HG02642 (cell line): Measurements from ENCODE around the gene HIVEP2.
A peak's percentile ranks its signal among the peaks of the same experiment; 100 is the strongest.

Experiments
- ATAC-seq: cut with Tn5 transposase; IDR thresholded peaks from one replicate; pipeline ENCODE4 v1.9.1; 2021; ENCODE audit warnings: mild to moderate bottlenecking; ENCODE audit not compliant: unreplicated experiment, poor library complexity

Gene HIVEP2

GRCh38 chr6:142827369-142827768 lies 117.6 kb downstream of the HIVEP2 start:
- no peak for ATAC-seq

- no peak for ATAC-seq
These were observed 119.2 kb downstream of the HIVEP2 start for GRCh38 chr6:142825760-142826159.

- no peak for ATAC-seq
These were observed 120.5 kb downstream of the HIVEP2 start for GRCh38 chr6:142824426-142824825.

GRCh38 chr6:142823256-142823902 lies 121.6 kb downstream of the HIVEP2 start:
- no peak for ATAC-seq

GRCh38 chr6:142822842-142823241 lies 122.1 kb downstream of the HIVEP2 start:
- ATAC-seq = no peak

GRCh38 chr6:142822383-142822782 lies 122.6 kb downstream of the HIVEP2 start:
- ATAC-seq = peak; percentile 75

GRCh38 chr6:142821860-142822259 lies 123.1 kb downstream of the HIVEP2 start:
- no peak for ATAC-seq

- no peak for ATAC-seq
These were observed 123.7 kb downstream of the HIVEP2 start for GRCh38 chr6:142821164-142821716.

- no peak for ATAC-seq
These were observed 124.5 kb downstream of the HIVEP2 start for GRCh38 chr6:142820338-142821051.

- peak; percentile 70 for ATAC-seq
These were observed 125.2 kb downstream of the HIVEP2 start for GRCh38 chr6:142819603-142820337.

GRCh38 chr6:142816486-142816885 lies 128.5 kb downstream of the HIVEP2 start:
- ATAC-seq = no peak

- ATAC-seq = no peak
These were observed 128.9 kb downstream of the HIVEP2 start for GRCh38 chr6:142816031-142816430.

- ATAC-seq = no peak
These were observed 133.1 kb downstream of the HIVEP2 start for GRCh38 chr6:142811923-142812322.

- ATAC-seq = peak; percentile 63
These were observed 133.9 kb downstream of the HIVEP2 start for GRCh38 chr6:142810952-142811514.

GRCh38 chr6:142809947-142810346 lies 135.0 kb downstream of the HIVEP2 start:
- ATAC-seq = no peak

- no peak for ATAC-seq
These were observed 136.4 kb downstream of the HIVEP2 start for GRCh38 chr6:142808405-142809061.

GRCh38 chr6:142805042-142805441 lies 139.9 kb downstream of the HIVEP2 start:
- ATAC-seq = no peak

- no peak for ATAC-seq
These were observed 140.5 kb downstream of the HIVEP2 start for GRCh38 chr6:142804490-142804889.

- ATAC-seq = no peak
These were observed 141.4 kb downstream of the HIVEP2 start for GRCh38 chr6:142803495-142804058.

- no peak for ATAC-seq
These were observed 141.9 kb downstream of the HIVEP2 start for GRCh38 chr6:142803032-142803431.
